GM18511 (cell line): ENCODE measurements around the gene ARMCX2.
"Not testable (repeated sequence)": the region's sequence is repeated elsewhere in the genome, so short reads cannot be mapped to it uniquely, and the experiment has no call there.

Experiments used
- ATAC-seq: cut with Tn5 transposase; IDR thresholded peaks from one replicate; pipeline ENCODE4 v1.9.1; 2021; ENCODE audit warnings: mild to moderate bottlenecking, moderate library complexity; ENCODE audit not compliant: unreplicated experiment

The ARMCX2 gene

GRCh38 chrX:101659601-101660063, at the start of gene ARMCX2:
ARMCX2 (minus strand) TSS chrX:101659850; CDS start chrX:101657588, 2,262 bp downstream.
- ATAC-seq, result peak; percentile 48

GRCh38 chrX:101709384-101709783, 49.7 kb upstream of the ARMCX2 start:
- ATAC-seq, result no peak

- no peak for ATAC-seq
These were observed 48.5 kb upstream of the ARMCX2 start for GRCh38 chrX:101708163-101708562.

- peak; percentile 85 for ATAC-seq
These were observed 33.8 kb upstream of the ARMCX2 start for GRCh38 chrX:101693476-101693875.

- ATAC-seq, result no peak
These were observed 32.2 kb upstream of the ARMCX2 start for GRCh38 chrX:101691835-101692234.

- no peak for ATAC-seq
These were observed 26.9 kb upstream of the ARMCX2 start for GRCh38 chrX:101686574-101686973.

- ATAC-seq, result no peak
These were observed 26.3 kb upstream of the ARMCX2 start for GRCh38 chrX:101685923-101686322.

- no peak for ATAC-seq
These were observed 23.1 kb upstream of the ARMCX2 start for GRCh38 chrX:101682723-101683122.

- ATAC-seq, result peak; percentile 77
These were observed 17.4 kb upstream of the ARMCX2 start for GRCh38 chrX:101677028-101677427.

GRCh38 chrX:101676571-101676970, 16.9 kb upstream of the ARMCX2 start:
- ATAC-seq, result peak; percentile 43

GRCh38 chrX:101668143-101668542, 8.5 kb upstream of the ARMCX2 start:
- ATAC-seq, result no peak

GRCh38 chrX:101658661-101659491, 774 bp downstream of the ARMCX2 start:
- ATAC-seq, result peak; percentile 77

- ATAC-seq, result no peak
These were observed 2.2 kb downstream of the ARMCX2 start for GRCh38 chrX:101657495-101657894.

GRCh38 chrX:101656817-101657216, 2.8 kb downstream of the ARMCX2 start:
- no peak for ATAC-seq

- ATAC-seq, result no peak
These were observed 4.1 kb downstream of the ARMCX2 start for GRCh38 chrX:101655534-101655933.

GRCh38 chrX:101647716-101648115, 11.9 kb downstream of the ARMCX2 start:
- ATAC-seq, result not testable (repeated sequence)

GRCh38 chrX:101642093-101642492, 17.6 kb downstream of the ARMCX2 start:
- no peak for ATAC-seq

- no peak for ATAC-seq
These were observed 20.1 kb downstream of the ARMCX2 start for GRCh38 chrX:101639583-101639982.

- no peak for ATAC-seq
These were observed 40.3 kb downstream of the ARMCX2 start for GRCh38 chrX:101619364-101619763.

GRCh38 chrX:101617211-101618191, 42.1 kb downstream of the ARMCX2 start, which contains the start of gene ARMCX6:
ARMCX6 (minus strand) TSS chrX:101618000; CDS start chrX:101616620, 1,380 bp downstream.
- peak; percentile 95 for ATAC-seq

GRCh38 chrX:101605728-101606127, 53.9 kb downstream of the ARMCX2 start:
- ATAC-seq, result no peak
